IMR-90 (cell line): ENCODE measurements around the gene SLC6A7. TPM values are rescaled to one million over a fixed set of nuclear protein-coding genes. Genes with fewer than 3 reads are reported as not detected.

Source experiments
- ATAC-seq: fragments of 200-7000 bp; cut with Tn5 transposase; 2 replicates; pipeline ENCODE4 v1.9.1; 2020; ENCODE audit warnings: low read depth, mild to moderate bottlenecking, moderate library complexity
- BruUV-seq: library from RNA; stranded (reverse); fragments of 400-500 nt; replicated peaks from 2 replicates; lab custom pipeline; 2021; lab: Mats Ljungman, UMichigan
- CTCF ChIA-PET: fragments of 300-600 bp; formaldehyde crosslinking; extraction: SDS; loops from one replicate; lab custom pipeline; 2021; ENCODE audit warnings: antibody characterized with exemption; lab: Yijun Ruan, JAX
- POLR2A ChIA-PET: fragments of 300-600 bp; sonication (Branson Sonifier 250); formaldehyde crosslinking; loops from one replicate; lab custom pipeline; 2022; ENCODE audit warnings: antibody characterized with exemption; ENCODE audit not compliant: unreplicated experiment; lab: Charles Lee
- DNase-seq: peaks from one replicate; pipeline ENCODE4 v3.0.0; 2013
- H2AFZ ChIP-seq: replicated peaks from 2 replicates; pipeline ENCODE3; 2013; ENCODE audit warnings: low read length, mild to moderate bottlenecking; ENCODE audit not compliant: poor library complexity
- H2AK5ac ChIP-seq: 2 replicates; pipeline ENCODE4 v1.6.1; 2013; ENCODE audit warnings: low read depth, low read length, inconsistent platforms
- H2AK9ac ChIP-seq: replicated peaks from 2 replicates; pipeline ENCODE3; 2013; ENCODE audit warnings: mild to moderate bottlenecking, low read depth, low read length, moderate library complexity; ENCODE audit not compliant: poor library complexity
- H2BK120ac ChIP-seq: 2 replicates; pipeline ENCODE4 v1.6.1; 2013; ENCODE audit warnings: low read depth, low read length, inconsistent platforms
- H2BK15ac ChIP-seq: 3 replicates; pipeline ENCODE4 v1.6.1; 2013; ENCODE audit warnings: low read depth, low read length, inconsistent platforms
- H2BK20ac ChIP-seq: 2 replicates; pipeline ENCODE4 v1.6.1; 2013; ENCODE audit warnings: low read depth, mild to moderate bottlenecking, inconsistent platforms, low read length, moderate library complexity
- H2BK5ac ChIP-seq: 2 replicates; pipeline ENCODE4 v1.6.1; 2013; ENCODE audit warnings: mild to moderate bottlenecking, low read depth, low read length, inconsistent platforms; ENCODE audit not compliant: poor library complexity, severe bottlenecking
- H3K14ac ChIP-seq: replicated peaks from 2 replicates; pipeline ENCODE4 v1.6.1; 2013; ENCODE audit warnings: low read depth, low read length, inconsistent platforms
- H3K18ac ChIP-seq: 2 replicates; pipeline ENCODE4 v1.6.1; 2013; ENCODE audit warnings: low read depth, low read length, control low read depth
- H3K23ac ChIP-seq: 2 replicates; pipeline ENCODE4 v1.6.1; 2013; ENCODE audit warnings: low read depth, low read length, inconsistent platforms
- H3K27ac ChIP-seq: 2 replicates; pipeline ENCODE4 v1.5.1; 2013; ENCODE audit warnings: mild to moderate bottlenecking, control low read depth, low read length; ENCODE audit not compliant: insufficient read depth
- H3K27me3 ChIP-seq: 2 replicates; pipeline ENCODE4 v1.6.1; 2013; ENCODE audit warnings: low read length; ENCODE audit not compliant: control insufficient read depth, insufficient read depth
- H3K36me3 ChIP-seq: 2 replicates; pipeline ENCODE4 v1.6.1; 2013; ENCODE audit warnings: low read length, mixed read lengths; ENCODE audit not compliant: control insufficient read depth, insufficient read depth
- H3K4ac ChIP-seq: 2 replicates; pipeline ENCODE4 v1.6.1; 2013; ENCODE audit warnings: low read depth, low read length, inconsistent platforms
- H3K4me1 ChIP-seq: 2 replicates; pipeline ENCODE4 v1.6.1; 2013; ENCODE audit warnings: low read length, mixed read lengths; ENCODE audit not compliant: control insufficient read depth, insufficient read depth
- H3K4me2 ChIP-seq: 2 replicates; pipeline ENCODE4 v1.6.1; 2013; ENCODE audit warnings: low read depth, mild to moderate bottlenecking, control low read depth, low read length, moderate library complexity
- H3K4me3 ChIP-seq: 2 replicates; pipeline ENCODE4 v1.5.1; 2013; ENCODE audit warnings: low read depth, mild to moderate bottlenecking, control low read depth, low read length, moderate library complexity; ENCODE audit not compliant: insufficient read depth
- H3K56ac ChIP-seq: 2 replicates; pipeline ENCODE4 v1.6.1; 2013; ENCODE audit warnings: low read length, inconsistent platforms; ENCODE audit not compliant: insufficient read depth; ENCODE audit errors: extremely low read depth
- H3K79me1 ChIP-seq, 2 experiments: 2 replicates each; pipeline ENCODE4 v1.6.1; 2013; ENCODE audit warnings: low read length in 2 of 2, inconsistent platforms in 1 of 2, low read depth in 1 of 2
- H3K9ac ChIP-seq: 2 replicates; pipeline ENCODE4 v1.6.1; 2013; ENCODE audit warnings: low read depth, low read length, control low read depth
- H3K9me1 ChIP-seq: 2 replicates; pipeline ENCODE4 v1.6.1; 2013; ENCODE audit warnings: low read length, inconsistent platforms; ENCODE audit not compliant: insufficient read depth
- H3K9me3 ChIP-seq: 2 replicates; pipeline ENCODE4 v1.6.1; 2013; ENCODE audit warnings: low read length; ENCODE audit not compliant: control insufficient read depth, insufficient read depth
- H4K20me1 ChIP-seq: 2 replicates; pipeline ENCODE4 v1.6.1; 2013; ENCODE audit warnings: low read length, inconsistent platforms; ENCODE audit not compliant: insufficient read depth
- H4K5ac ChIP-seq: 2 replicates; pipeline ENCODE4 v1.6.1; 2013; ENCODE audit warnings: mild to moderate bottlenecking, low read depth, low read length, control low read depth
- H4K8ac ChIP-seq, 2 experiments: 2 replicates each; pipeline ENCODE4 v1.6.1; 2013; ENCODE audit warnings: low read depth in 2 of 2, low read length in 2 of 2, control low read depth in 1 of 2, inconsistent platforms in 1 of 2
- H4K91ac ChIP-seq: 2 replicates; pipeline ENCODE4 v1.6.1; 2013; ENCODE audit warnings: low read depth, low read length, inconsistent platforms; ENCODE audit not compliant: insufficient read depth
- CEBPB ChIP-seq: IDR thresholded peaks from 2 replicates; pipeline ENCODE4 v1.6.1; 2012; ENCODE audit warnings: low read depth, low read length, improper control_type of control experiment
- RCOR1 ChIP-seq: IDR thresholded peaks from 2 replicates; pipeline ENCODE4 v1.6.1; 2012; ENCODE audit warnings: mild to moderate bottlenecking, low read length, improper control_type of control experiment; ENCODE audit not compliant: insufficient replicate concordance
- RFX5 ChIP-seq: IDR thresholded peaks from 2 replicates; pipeline ENCODE4 v1.8.0; 2012; ENCODE audit warnings: low read depth, mild to moderate bottlenecking, low read length, moderate library complexity
- USF2 ChIP-seq: fragments of 150-350 bp; IDR thresholded peaks from 2 replicates; pipeline ENCODE4 v1.6.1; 2017; ENCODE audit warnings: mild to moderate bottlenecking, antibody characterized with exemption, low read length, low read depth
- WGBS, 2 experiments: methylation state at CpG; one replicate each; pipeline versions ENCODE4 v1.1.5 to v1.1.7; 2013; ENCODE audit warnings: missing lambda C conversion rate in 2 of 2; ENCODE audit not compliant: insufficient read length in 1 of 2; ENCODE audit errors: extremely low coverage in 2 of 2; 5-methylcytosine and 5-hydroxymethylcytosine counted together
- dilution Hi-C: fragments of 300-500 bp; cut with HindIII; formaldehyde crosslinking; loops from one replicate; pipeline ENCODE4 v1.14.3; 2018; ENCODE audit warnings: low sequenced_read_pairs; ENCODE audit not compliant: unreplicated experiment
- in situ Hi-C: fragments of 300-500 bp; cut with MboI; formaldehyde crosslinking; loops from 3 replicates; pipeline ENCODE4 v1.14.3; 2019; ENCODE audit warnings: low sequenced_read_pairs, inconsistent platforms, mixed read lengths
- intact Hi-C: fragments of 100-400 bp; cut with micrococcal nuclease; formaldehyde crosslinking; loops from 2 replicates; pipeline ENCODE4 v1.10.0; 2022
- polyA plus RNA-seq, 3 experiments: library from polyadenylated mRNA; depleted of rRNA; stranded (reverse); fragments of >200 nt; gene quantifications; 2 replicates each; pipeline ENCODE4 v1.2.3, GENCODE V29; 2012; ENCODE audit warnings: low replicate concordance in 1 of 3
- total RNA-seq: library from RNA; depleted of rRNA; stranded (reverse); fragments of >200 nt; gene quantifications from 2 replicates; pipeline ENCODE4 v1.2.3, GENCODE V29; 2012

Gene SLC6A7
- total and polyA plus RNA-seq, 2 of the 4 experiments (the other 2 are of a cell fraction): under 0.01 TPM; not detected in 1

GRCh38 chr5:150184006-150184405, 5.9 kb upstream of the SLC6A7 start:
- no peak overlapping the region for H3K4ac ChIP-seq
- no peak overlapping the region for H3K4me2 ChIP-seq
- H2AFZ ChIP-seq: no peak overlapping the region
- H3K56ac ChIP-seq: no peak overlapping the region
- no peak overlapping the region for H2AK5ac ChIP-seq
- H3K14ac ChIP-seq: no peak overlapping the region
- no CpG with 5 or more reads among the region's 2 CpGs for WGBS, 2 experiments
- TF ChIP-seq RCOR1 (no peak), RFX5 (no peak), CEBPB (no peak), USF2 (no peak)
- peaks cover 70% of the 10 kb centered on the region for H3K27me3 ChIP-seq
- dilution Hi-C loops (no loop called here), intact Hi-C loops (no loop called here), in situ Hi-C loops (no loop called here)
- H4K5ac ChIP-seq: no peak overlapping the region
- ATAC-seq: no peak
- H3K23ac ChIP-seq: no peak overlapping the region
- no peak overlapping the region for H2BK5ac ChIP-seq
- no peak overlapping the region for H2BK15ac ChIP-seq
- H4K91ac ChIP-seq: no peak overlapping the region
- H3K9me3 ChIP-seq: no peaks in the 10 kb centered on the region
- ChIA-PET POLR2A (no interaction called here), CTCF (no interaction called here)
- H3K4me3 ChIP-seq: no peak overlapping the region
- H2AK9ac ChIP-seq: no peak overlapping the region
- DNase-seq: no peak
- H4K8ac ChIP-seq: no peak overlapping the region
- H3K36me3 ChIP-seq: no peaks in the 10 kb centered on the region
- H3K9ac ChIP-seq: no peak overlapping the region
- H2BK20ac ChIP-seq: no peak overlapping the region
- H3K4me1 ChIP-seq: no peaks in the 10 kb centered on the region
- no peak overlapping the region for H3K18ac ChIP-seq
- peaks cover 4% of the 10 kb centered on the region; the same call in 1 of the 2 replicates for H3K9me1 ChIP-seq
- no peaks in the 10 kb centered on the region for H3K79me1 ChIP-seq
- no TSS peak for BruUV-seq
- no peak overlapping the region for H2BK120ac ChIP-seq
- no peaks in the 10 kb centered on the region; the same call in 1 of the 2 replicates for H4K20me1 ChIP-seq
- H3K27ac ChIP-seq: no peak overlapping the region
